ENCODE results near the gene NRL. TPM values are rescaled to one million over a fixed set of nuclear protein-coding genes. Genes with fewer than 3 reads are reported as not detected.

Gene NRL
- total RNA-seq, 1 donor from 2014 or later: 5.5 TPM

DNA sequence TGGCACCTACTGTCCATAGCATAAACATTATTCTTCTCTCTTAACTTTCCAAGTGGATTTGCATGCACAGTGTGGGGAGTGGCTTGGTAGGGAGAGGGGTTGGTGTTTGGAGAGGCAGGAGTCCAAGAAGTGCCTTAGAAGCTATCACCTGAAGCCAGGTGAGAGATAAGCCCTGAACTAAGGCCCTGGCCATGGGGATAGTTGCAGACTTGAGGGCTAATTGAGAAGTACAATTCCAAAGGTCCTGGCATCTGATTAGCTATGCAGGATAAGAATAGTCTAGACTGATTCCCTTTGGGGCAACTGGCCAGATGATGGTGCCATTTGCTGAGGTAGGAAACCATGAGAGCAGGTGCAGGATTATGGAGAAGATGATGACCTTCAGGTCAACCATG is 22.6 kb downstream of the NRL start:
- peak overlapping the region; percentile 99 for H3K27ac Mint-ChIP-seq
- intact Hi-C loops (cut with micrococcal nuclease): loop anchor here (10.0 kb wide), 1 partner anchor 537 kb away; the partner anchor contains the start of genes THTPA and ZFHX2
- H3K36me3 Mint-ChIP-seq (ENCODE audit: low read depth): peaks cover 20% of the 10 kb centered on the region
- no peak for DNase-seq
- ATAC-seq (ENCODE audit: low read depth): no peak
- TF ChIP-seq CTCF (IDR thresholded peaks at IDR 0.05): no peak
- peak overlapping the region; percentile 20 for H3K4me3 Mint-ChIP-seq
- ChIA-PET CTCF (interaction anchor here (0.8 to 7.9 kb wide), 13 partner anchors 10 to 78 kb away, joined by 3 to 138 read pairs (median 5); partner anchors contain the start of genes CARMIL3, DCAF11, IRF9 and NRL), POLR2A (interaction anchor here (0.9 to 7.4 kb wide), 8 partner anchors 11 to 150 kb away, joined by 3 to 138 read pairs (median 40); partner anchors contain the start of genes DCAF11, IRF9, NRL and TINF2)
- H3K27me3 Mint-ChIP-seq: no peaks in the 10 kb centered on the region
- H3K4me1 Mint-ChIP-seq: peaks cover 31% of the 10 kb centered on the region
- no peaks in the 10 kb centered on the region for H3K9me3 Mint-ChIP-seq

DNA sequence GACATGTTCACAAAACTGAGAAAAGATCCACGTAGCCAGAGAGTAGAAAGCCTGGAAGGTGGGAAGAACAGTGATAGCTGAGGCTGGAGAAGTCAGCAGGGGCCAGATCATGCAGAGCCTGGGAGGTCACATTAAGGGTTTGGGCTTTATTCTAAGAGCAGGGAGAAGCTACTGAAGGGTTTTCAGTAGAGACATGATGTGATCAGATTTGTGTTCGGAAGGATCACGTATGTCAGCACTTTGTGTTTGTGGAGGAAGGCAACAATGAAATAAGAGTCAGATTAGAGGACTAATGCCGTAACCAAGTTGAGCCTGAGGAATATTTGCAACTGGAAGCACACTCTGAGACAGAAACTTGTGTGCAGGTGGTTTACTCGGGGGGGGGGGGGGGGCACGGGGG is 24.9 kb downstream of the NRL start:
- Mint-ChIP-seq H3K4me1 (peaks cover 18% of the 10 kb centered on the region), H3K27me3 (no peaks in the 10 kb centered on the region), H3K4me3 (no peak overlapping the region), H3K9me3 (no peaks in the 10 kb centered on the region), H3K36me3 (ENCODE audit: low read depth) (peaks cover 4% of the 10 kb centered on the region), H3K27ac (no peak overlapping the region)
- intact Hi-C loops (cut with micrococcal nuclease): loop anchor here (1.0 to 10.0 kb wide), 8 partner anchors 9 to 535 kb away; partner anchors contain the start of genes IRF9, THTPA and ZFHX2
- ChIA-PET POLR2A (interaction anchor here (0.6 to 7.4 kb wide), 6 partner anchors 9 to 349 kb away, joined by 3 to 111 read pairs (median 16); partner anchors contain the start of genes DCAF11, NRL and PSME1), CTCF (interaction anchor here (0.8 to 7.9 kb wide), 15 partner anchors 9 to 342 kb away, joined by 3 to 138 read pairs (median 9); partner anchors contain the start of genes CARMIL3, CHMP4A, DCAF11 and IRF9)
- DNase-seq (no peak), ATAC-seq (ENCODE audit: low read depth) (no peak)
- no peak for TF ChIP-seq CTCF (IDR thresholded peaks at IDR 0.05)

DNA sequence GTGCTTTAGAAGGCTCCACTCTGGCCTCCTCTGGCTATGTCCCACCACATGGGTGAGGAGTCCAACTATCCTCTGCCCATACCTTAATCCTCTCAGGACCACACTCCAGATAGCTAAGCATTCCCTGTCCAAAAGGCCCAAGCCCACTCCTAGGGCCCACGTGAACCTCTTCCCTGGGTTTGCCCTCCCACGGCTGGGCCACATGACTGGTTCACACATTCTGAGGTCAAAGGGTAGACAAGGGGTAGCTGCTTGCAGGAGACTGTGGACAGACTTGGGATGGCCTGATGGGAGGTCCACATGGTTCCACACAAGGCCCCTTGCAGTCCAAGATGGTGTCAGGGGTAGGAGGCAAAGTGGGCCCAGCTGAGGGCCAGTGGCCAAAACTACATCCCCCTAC is 26.7 kb downstream of the NRL start:
- DNase-seq (no peak), ATAC-seq (ENCODE audit: low read depth) (no peak)
- no peak for TF ChIP-seq CTCF (IDR thresholded peaks at IDR 0.05)
- ChIA-PET CTCF (interaction anchor here (0.7 to 7.9 kb wide), 3 partner anchors 21 to 343 kb away, joined by 3 to 138 read pairs (median 3); no protein-coding TSS in a partner anchor), POLR2A (no interaction called here)
- H3K4me3 Mint-ChIP-seq: no peak overlapping the region
- H3K27ac Mint-ChIP-seq: no peak overlapping the region
- intact Hi-C loops (cut with micrococcal nuclease): no loop called here
- no peaks in the 10 kb centered on the region for H3K27me3 Mint-ChIP-seq
- peaks cover 10% of the 10 kb centered on the region for H3K4me1 Mint-ChIP-seq
- H3K9me3 Mint-ChIP-seq: no peaks in the 10 kb centered on the region
- no peaks in the 10 kb centered on the region for H3K36me3 Mint-ChIP-seq (ENCODE audit: low read depth)

GRCh38 chr14:24087004-24087403 is 27.7 kb downstream of the NRL start:
- Mint-ChIP-seq H3K27ac (no peak overlapping the region), H3K27me3 (no peaks in the 10 kb centered on the region), H3K4me1 (peaks cover 10% of the 10 kb centered on the region), H3K4me3 (no peak overlapping the region), H3K36me3 (ENCODE audit: low read depth) (no peaks in the 10 kb centered on the region), H3K9me3 (no peaks in the 10 kb centered on the region)
- no peak for DNase-seq
- CTCF ChIA-PET: no interaction called here
- intact Hi-C loops (cut with micrococcal nuclease): no loop called here
- no peak for TF ChIP-seq CTCF (IDR thresholded peaks at IDR 0.05)
- ATAC-seq (ENCODE audit: low read depth): no peak
- POLR2A ChIA-PET: interaction anchor here (1.3 kb wide), 1 partner anchor 8 kb away, joined by 4 read pairs; no protein-coding TSS in a partner anchor

DNA sequence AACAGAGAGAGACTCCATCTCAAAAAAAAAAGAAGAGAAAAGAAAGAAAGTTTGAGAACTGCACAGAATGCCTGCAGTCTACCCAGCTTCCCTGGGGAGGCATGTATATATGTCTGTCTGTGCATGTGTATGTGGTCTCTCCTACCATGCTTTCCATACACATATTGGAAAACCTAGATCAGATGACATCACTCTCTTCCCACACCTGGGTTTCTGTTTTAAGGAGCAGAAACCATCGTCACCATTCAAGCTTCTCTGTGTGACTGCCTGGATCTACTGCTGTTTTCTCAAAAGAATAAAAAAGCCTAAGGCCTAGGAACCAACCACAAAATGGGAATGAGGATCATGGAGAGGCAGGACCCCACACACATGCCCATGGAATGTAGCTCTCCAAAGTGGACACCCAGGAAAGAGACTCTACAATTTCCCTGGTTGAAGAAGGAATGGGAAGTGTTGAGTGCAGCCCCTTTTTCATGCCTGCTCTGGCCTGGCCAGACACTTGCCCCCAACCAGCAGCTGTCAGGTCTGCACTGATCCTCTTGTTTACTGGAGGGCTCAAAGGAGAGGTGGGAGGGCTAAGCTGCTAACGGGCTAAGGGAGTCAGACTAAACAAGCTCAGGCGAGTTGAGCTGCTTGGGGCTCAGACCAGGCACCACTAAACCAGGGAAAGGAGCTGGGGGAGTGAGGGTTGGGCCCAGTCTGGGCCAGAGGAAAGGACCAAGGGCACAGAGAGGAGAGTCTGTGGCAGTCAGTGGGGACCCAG is 28.4 kb downstream of the NRL start:
- no peaks in the 10 kb centered on the region for H3K9me3 Mint-ChIP-seq
- H3K27me3 Mint-ChIP-seq: no peaks in the 10 kb centered on the region
- no peak overlapping the region for H3K4me3 Mint-ChIP-seq
- DNase-seq: no peak
- no peak for ATAC-seq (ENCODE audit: low read depth)
- TF ChIP-seq CTCF (IDR thresholded peaks at IDR 0.05): no peak
- peaks cover 13% of the 10 kb centered on the region for H3K4me1 Mint-ChIP-seq
- intact Hi-C loops (cut with micrococcal nuclease): no loop called here
- H3K27ac Mint-ChIP-seq: no peak overlapping the region
- POLR2A ChIA-PET: interaction anchor here (0.9 to 1.3 kb wide), 3 partner anchors 9 to 55 kb away, joined by 3 to 4 read pairs (median 3); partner anchors contain the start of gene EMC9
- CTCF ChIA-PET: interaction anchor here (1.6 kb wide), 1 partner anchor 28 kb away, joined by 6 read pairs; no protein-coding TSS in a partner anchor
- no peaks in the 10 kb centered on the region for H3K36me3 Mint-ChIP-seq (ENCODE audit: low read depth)
